Loucy (cell line): ENCODE measurements around the gene JOSD1.

Source experiments
- H2AFZ ChIP-seq: fragments of 200-600 bp; sonication (generic); 2 replicates; pipeline ENCODE4 v1.6.0; 2016; ENCODE audit warnings: antibody characterized with exemption, mild to moderate bottlenecking, low read length, moderate library complexity
- H3F3A ChIP-seq: fragments of 200-600 bp; 2 replicates; pipeline ENCODE4 v1.6.0; 2016; ENCODE audit warnings: antibody characterized with exemption, low read depth, mild to moderate bottlenecking
- H3K27me3 ChIP-seq: fragments of 200-600 bp; sonication (generic); 2 replicates; pipeline ENCODE4 v1.6.1; 2014; ENCODE audit warnings: low read length, mild to moderate bottlenecking; ENCODE audit not compliant: insufficient read depth, poor library complexity, severe bottlenecking
- H3K36me3 ChIP-seq: fragments of 200-600 bp; sonication (generic); 2 replicates; pipeline ENCODE4 v1.6.1; 2016; ENCODE audit warnings: low read length; ENCODE audit not compliant: insufficient read depth
- H3K4me1 ChIP-seq: fragments of 200-600 bp; sonication (generic); 2 replicates; pipeline ENCODE4 v1.5.1; 2014; ENCODE audit warnings: low read length, mild to moderate bottlenecking; ENCODE audit not compliant: insufficient read depth, poor library complexity, severe bottlenecking
- H3K4me2 ChIP-seq: fragments of 200-600 bp; sonication (generic); 2 replicates; pipeline ENCODE4 v1.6.0; 2014; ENCODE audit warnings: antibody characterized with exemption, low read length, low read depth, mild to moderate bottlenecking; ENCODE audit not compliant: poor library complexity, severe bottlenecking
- H3K4me3 ChIP-seq: fragments of 200-600 bp; sonication (generic); 2 replicates; pipeline ENCODE4 v1.5.1; 2014; ENCODE audit warnings: low read length, mild to moderate bottlenecking, mixed read lengths; ENCODE audit not compliant: poor library complexity, severe bottlenecking
- H3K79me2 ChIP-seq: fragments of 200-600 bp; sonication (generic); 2 replicates; pipeline ENCODE4 v1.6.1; 2014; ENCODE audit warnings: low read length; ENCODE audit not compliant: insufficient read depth
- H3K9ac ChIP-seq: fragments of 200-600 bp; sonication (generic); 2 replicates; pipeline ENCODE4 v1.6.0; 2014; ENCODE audit warnings: mild to moderate bottlenecking, low read depth, low read length, moderate library complexity; ENCODE audit not compliant: poor library complexity, severe bottlenecking
- H3K9me2 ChIP-seq: fragments of 200-600 bp; sonication (generic); replicated peaks from 2 replicates; pipeline ENCODE4 v1.6.1; 2016; ENCODE audit warnings: low read depth, low read length, mixed read lengths
- H3K9me3 ChIP-seq: fragments of 200-600 bp; sonication (generic); 2 replicates; pipeline ENCODE4 v1.6.1; 2014; ENCODE audit warnings: mild to moderate bottlenecking, antibody characterized with exemption, low read length, low read depth; ENCODE audit not compliant: insufficient read depth
- H4K20me1 ChIP-seq: fragments of 200-600 bp; sonication (generic); 2 replicates; pipeline ENCODE4 v1.6.0; 2014; ENCODE audit warnings: antibody characterized with exemption, low read length, mild to moderate bottlenecking; ENCODE audit not compliant: insufficient read depth, poor library complexity, severe bottlenecking
- EZH2phosphoT487 ChIP-seq: fragments of 200-600 bp; IDR thresholded peaks from 2 replicates; pipeline ENCODE4 v1.6.1; 2018; ENCODE audit warnings: antibody characterized with exemption, mild to moderate bottlenecking, moderate library complexity, borderline replicate concordance
- TF ChIP-seq, protein P1 (sequence below): fragments of 200-600 bp; sonication (generic); conservative IDR thresholded peaks from 2 replicates; pipeline ENCODE4 v1.5.1; 2014; ENCODE audit warnings: mild to moderate bottlenecking, antibody characterized with exemption, low read length

The JOSD1 gene

DNA sequence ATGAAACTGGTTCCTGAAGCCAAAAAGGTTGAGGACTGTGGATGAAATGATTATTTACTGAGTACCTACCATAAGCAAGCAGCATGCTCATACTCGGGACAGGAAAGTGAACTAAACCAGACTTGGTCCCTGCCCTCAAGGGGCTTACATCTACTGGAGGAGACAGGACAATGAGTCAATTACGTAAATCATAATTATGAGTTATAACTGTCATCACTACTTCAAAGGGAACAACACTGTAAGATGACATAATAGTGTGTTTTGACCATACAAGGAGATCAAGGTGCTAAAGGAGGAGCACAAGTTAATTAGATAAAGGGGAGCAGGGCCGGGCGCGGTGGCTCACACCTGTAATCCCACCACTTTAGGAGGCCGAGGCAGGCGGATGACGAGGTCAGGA is 47.0 kb downstream of the JOSD1 start:
- no peak for TF ChIP-seq EZH2phosphoT487
- TF ChIP-seq, protein P1, sequence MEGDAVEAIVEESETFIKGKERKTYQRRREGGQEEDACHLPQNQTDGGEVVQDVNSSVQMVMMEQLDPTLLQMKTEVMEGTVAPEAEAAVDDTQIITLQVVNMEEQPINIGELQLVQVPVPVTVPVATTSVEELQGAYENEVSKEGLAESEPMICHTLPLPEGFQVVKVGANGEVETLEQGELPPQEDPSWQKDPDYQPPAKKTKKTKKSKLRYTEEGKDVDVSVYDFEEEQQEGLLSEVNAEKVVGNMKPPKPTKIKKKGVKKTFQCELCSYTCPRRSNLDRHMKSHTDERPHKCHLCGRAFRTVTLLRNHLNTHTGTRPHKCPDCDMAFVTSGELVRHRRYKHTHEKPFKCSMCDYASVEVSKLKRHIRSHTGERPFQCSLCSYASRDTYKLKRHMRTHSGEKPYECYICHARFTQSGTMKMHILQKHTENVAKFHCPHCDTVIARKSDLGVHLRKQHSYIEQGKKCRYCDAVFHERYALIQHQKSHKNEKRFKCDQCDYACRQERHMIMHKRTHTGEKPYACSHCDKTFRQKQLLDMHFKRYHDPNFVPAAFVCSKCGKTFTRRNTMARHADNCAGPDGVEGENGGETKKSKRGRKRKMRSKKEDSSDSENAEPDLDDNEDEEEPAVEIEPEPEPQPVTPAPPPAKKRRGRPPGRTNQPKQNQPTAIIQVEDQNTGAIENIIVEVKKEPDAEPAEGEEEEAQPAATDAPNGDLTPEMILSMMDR: no peak
- Histone ChIP-seq H3F3A (no peaks in the 10 kb centered on the region), H3K4me2 (no peak overlapping the region), H3K4me3 (no peak overlapping the region), H4K20me1 (peaks cover 6% of the 10 kb centered on the region), H3K9me3 (no peaks in the 10 kb centered on the region), H3K79me2 (peaks cover 6% of the 10 kb centered on the region; the same call in 1 of the 2 replicates), H2AFZ (no peak overlapping the region), H3K9me2 (no peaks in the 10 kb centered on the region), H3K36me3 (no peaks in the 10 kb centered on the region), H3K4me1 (peaks cover 13% of the 10 kb centered on the region), H3K27me3 (no peaks in the 10 kb centered on the region), H3K9ac (no peak overlapping the region)

DNA sequence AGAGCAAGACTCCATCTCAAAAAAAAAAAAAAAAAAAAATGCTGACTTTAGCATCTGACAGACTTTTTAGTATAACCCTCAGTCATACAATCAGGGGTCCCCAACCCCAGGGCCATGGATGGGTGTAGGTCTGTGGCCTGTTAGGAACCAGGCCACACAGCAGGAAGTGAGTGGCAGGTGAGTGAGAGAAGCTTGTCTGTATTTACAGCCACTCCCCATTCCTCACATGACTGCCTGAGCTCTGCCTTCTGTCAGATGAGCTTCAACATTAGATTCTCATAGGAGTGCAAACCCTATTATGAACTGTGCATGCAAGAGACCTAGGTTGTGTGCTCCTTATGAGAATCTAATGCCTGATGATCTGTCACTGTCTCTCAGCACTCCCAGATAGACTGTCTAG is 47.9 kb downstream of the JOSD1 start:
- Histone ChIP-seq H3K9ac (no peak overlapping the region), H4K20me1 (peaks cover 6% of the 10 kb centered on the region), H3K9me3 (no peaks in the 10 kb centered on the region)

DNA sequence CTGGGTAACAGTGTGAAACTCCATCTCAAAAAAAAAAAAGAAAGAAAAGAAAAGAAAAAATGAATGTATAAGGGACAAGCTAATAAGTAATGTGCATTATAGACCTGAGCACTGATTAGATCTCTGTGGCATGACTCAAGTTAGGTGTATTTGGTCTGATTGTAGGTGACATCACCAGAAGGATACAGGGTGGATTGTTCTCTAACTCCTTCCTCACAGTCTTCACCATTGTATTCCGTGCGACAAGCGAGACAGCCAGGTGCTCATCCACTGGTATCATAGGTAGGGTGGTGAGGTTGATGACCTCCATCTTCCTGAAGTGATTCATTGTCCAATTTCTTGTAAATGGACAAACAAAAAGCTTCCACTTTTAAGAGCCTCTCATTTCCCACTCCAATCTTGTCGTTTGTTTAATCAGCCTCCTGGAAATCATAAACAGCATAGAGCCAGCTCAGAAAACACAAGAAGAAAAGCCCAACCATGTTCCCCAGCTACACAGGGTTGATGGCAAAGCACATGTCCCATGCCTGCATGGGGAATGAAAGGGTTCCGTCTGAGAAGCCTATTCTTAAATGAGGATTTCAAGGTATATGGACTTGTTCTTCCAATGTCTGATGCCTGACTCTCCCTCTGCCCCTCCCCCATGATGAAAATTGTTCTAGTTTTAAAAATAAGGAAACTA is 50.8 kb downstream of the JOSD1 start:
- Histone ChIP-seq H3K9ac (no peak overlapping the region), H3K9me2 (no peaks in the 10 kb centered on the region)
- TF ChIP-seq EZH2phosphoT487: no peak
- TF ChIP-seq, protein P1: no peak

More for the DNA sequence above, 47.9 kb downstream of the JOSD1 start:
- Histone ChIP-seq H2AFZ (no peak overlapping the region), H3K36me3 (no peaks in the 10 kb centered on the region), H3K4me2 (no peak overlapping the region), H3K9me2 (no peaks in the 10 kb centered on the region), H3K79me2 (peaks cover 6% of the 10 kb centered on the region; the same call in 1 of the 2 replicates), H3F3A (no peaks in the 10 kb centered on the region), H3K27me3 (no peaks in the 10 kb centered on the region), H3K4me3 (no peak overlapping the region), H3K4me1 (peaks cover 13% of the 10 kb centered on the region)
- TF ChIP-seq, protein P1: no peak
- TF ChIP-seq EZH2phosphoT487: no peak

More for the DNA sequence above, 50.8 kb downstream of the JOSD1 start:
- H3F3A ChIP-seq: no peaks in the 10 kb centered on the region
- H3K4me3 ChIP-seq: no peak overlapping the region
- H4K20me1 ChIP-seq: no peaks in the 10 kb centered on the region
- no peaks in the 10 kb centered on the region for H3K79me2 ChIP-seq
- H3K4me2 ChIP-seq: no peak overlapping the region
- no peaks in the 10 kb centered on the region for H3K9me3 ChIP-seq
- H2AFZ ChIP-seq: no peak overlapping the region
- no peaks in the 10 kb centered on the region for H3K27me3 ChIP-seq
- no peaks in the 10 kb centered on the region for H3K36me3 ChIP-seq
- H3K4me1 ChIP-seq: no peaks in the 10 kb centered on the region
